NOMO-1 treated with dmso at 0.1 percent for 144 hours (cell line): ENCODE results near the gene SALL2.

Experiments used
- DNase-seq: peaks from one replicate; lab custom pipeline; 2025; ENCODE audit not compliant: unreplicated experiment; lab: John Stamatoyannopoulos, UW

The SALL2 gene

DNA sequence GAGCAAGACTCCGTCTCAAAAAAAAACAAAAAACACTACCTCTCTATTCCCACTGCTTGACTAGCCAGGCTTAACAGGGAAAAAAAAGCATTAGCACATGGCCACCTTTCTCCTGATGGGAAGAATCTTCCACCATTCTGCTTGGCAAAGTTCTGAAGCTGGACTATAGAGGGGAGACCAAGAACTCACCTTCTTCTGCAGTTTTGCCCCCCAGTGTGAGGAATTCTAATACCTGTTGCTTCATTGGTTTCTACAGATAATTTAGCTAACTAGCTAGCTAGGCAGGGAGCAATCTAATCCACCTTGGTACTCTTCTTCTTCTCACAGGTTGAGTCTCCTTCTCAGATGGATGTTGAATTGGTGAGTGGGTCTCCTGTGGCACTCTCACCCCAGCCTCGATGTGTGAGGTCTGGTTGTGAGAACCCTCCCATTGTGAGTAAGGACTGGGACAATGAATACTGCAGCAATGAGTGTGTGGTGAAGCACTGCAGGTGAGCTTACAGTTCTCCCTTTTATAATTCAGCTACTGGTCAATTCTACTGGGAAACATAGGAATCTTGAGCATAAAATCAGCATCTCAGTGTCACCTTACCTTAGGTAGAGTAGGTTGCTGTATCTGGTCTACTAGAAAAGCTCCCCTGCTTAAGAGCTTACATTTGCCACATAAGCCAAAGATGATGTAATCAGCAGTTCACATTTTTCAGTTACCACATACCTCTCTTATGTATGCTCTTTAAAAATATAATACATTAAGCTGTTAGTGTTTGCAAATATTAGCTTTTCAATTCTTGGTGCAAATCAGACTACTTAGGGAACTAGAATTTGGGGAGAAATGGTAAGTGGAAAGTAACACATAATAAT is 31.0 kb downstream of the SALL2 start:
- no peak for DNase-seq

GRCh38 chr14:21486640-21487087 is 39.5 kb downstream of the SALL2 start:
- DNase-seq: no peak

DNA sequence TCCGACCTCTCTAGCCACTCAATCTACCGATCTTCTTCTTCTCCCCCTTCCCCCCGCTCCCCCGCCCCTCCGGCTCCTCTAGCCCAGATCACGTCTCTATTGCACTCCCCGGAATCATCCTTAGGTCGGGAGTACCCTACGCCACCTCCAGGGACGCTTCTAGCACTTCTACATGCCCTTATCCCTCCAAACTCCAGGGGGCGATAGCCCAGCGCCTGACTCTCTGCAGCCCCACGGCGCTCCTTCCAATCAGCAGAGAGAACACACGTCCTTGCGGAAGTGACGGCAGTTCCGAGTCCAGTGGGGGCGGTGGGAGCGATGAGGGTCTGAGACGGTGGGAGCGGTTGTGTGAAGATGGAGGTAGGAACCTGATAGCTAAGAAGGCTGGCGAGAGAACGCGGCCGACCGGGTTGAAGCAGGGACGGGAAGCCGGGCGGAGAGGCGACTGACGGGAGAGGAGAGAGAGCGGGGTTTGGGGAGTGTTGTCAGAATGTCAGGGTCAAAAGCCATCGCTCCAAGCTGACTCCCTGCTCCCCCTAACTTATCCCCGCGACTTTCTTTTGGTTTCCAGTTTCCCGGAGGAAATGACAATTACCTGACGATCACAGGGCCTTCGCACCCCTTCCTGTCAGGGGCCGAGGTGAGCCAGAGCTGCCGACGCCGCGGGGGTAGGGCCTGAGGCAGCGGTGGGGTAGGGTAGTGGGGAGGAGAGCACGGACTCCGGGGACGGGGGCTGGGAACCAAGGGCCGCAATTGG is 49.0 kb downstream of the SALL2 start, which contains the start of the genes RAB2B and TOX4:
RAB2B (minus strand) TSS at position 35 of the 757 bp plus-strand sequence. CDS start 87 bp downstream, outside the sequence.
TOX4 (plus strand) TSS at position 271 of the 757 bp plus-strand sequence; CDS start at position 355, 84 bp downstream.
- DNase-seq: peak; percentile 99

DNA sequence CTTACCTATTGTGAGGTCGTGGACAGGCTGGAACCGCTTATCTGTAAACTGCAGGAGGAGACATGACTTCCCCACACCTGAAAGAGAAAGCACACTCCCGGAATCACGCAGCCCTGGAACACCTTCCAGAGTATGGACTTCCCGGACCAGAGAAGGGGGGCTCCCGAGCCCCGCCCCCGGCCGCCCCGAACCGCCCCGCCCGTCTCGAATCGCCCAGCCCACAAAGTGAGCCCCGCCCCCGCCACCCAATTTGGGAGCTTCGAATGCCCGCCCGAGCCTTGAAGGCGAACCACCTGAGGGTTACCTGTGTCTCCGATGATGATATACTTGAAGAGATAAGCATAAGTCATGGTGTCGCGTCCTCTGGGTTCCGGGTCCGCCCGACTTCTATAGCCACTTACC is 49.6 kb downstream of the SALL2 start:
- no peak for DNase-seq

GRCh38 chr14:21475767-21476522 is 50.2 kb downstream of the SALL2 start:
- DNase-seq: no peak
